ENCODE data around the gene SYN1.
"Not testable (repeated sequence)": the region's sequence is repeated elsewhere in the genome, so short reads cannot be mapped to it uniquely, and the experiment has no call there.

Gene SYN1

DNA sequence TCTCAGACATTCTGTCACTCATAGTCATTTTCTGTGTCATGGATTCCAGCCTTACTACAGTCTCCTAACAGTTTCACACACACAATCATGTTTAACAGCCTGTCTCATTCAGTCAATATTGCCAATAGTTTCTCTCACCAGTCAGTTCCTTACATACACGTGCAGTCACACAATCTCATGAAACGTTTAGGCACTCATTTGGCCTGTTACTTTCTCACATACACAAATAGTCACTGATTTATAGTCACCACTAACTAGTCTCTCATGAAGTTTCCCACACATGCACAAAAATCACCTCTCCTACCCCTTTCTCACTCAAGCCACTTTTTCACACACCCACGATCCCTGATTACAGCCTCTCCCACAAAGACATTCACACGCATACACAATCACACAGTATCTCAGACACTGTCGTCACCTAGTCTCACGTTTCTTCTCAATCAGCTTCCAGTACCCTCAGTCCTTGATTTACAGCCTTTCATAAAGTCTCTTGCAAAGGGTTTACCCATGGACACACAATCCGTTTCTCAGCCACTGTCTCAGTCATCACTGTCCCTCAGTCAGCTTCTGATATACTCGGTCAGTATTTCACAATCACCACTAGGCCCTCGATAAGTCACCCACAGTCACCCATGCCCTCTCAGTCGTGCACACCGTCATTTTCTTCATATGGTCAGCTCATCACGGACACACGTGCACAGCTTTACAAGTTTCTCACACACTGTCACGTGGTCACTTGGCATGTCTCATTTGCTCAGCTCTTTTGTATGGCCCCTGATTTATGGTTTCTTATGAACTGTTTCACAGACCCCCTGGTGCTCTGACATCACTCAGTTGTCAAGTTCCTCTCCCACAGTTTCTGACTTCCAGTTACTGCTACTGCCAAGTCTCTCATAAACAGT, 14.3 kb upstream of the SYN1 start:
- DNase-seq (ENCODE audit: low read depth): no peak

DNA sequence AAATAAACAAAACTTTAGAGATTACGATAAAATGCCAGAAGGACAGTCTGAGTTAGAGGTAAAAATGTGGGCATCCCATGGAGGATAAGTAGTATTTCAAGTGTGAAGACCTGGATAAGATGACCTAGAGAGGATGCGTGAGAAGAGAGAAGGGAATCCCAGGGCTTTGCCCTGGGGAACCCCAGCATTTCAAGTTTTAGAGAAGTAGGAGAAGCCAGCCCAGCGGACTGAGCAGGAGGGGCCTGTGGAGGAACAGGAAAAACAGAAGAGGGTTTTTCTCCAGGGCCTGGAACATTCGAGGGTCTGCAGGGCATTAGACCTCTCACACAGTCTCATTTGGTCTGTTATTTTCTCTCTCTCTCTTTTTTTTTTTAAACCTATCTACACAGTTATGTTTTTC, 13.0 kb upstream of the SYN1 start:
- no peak for DNase-seq (ENCODE audit: low read depth)

GRCh38 chrX:47631676-47632075, 12.0 kb upstream of the SYN1 start:
- no peak for DNase-seq (ENCODE audit: low read depth)

DNA sequence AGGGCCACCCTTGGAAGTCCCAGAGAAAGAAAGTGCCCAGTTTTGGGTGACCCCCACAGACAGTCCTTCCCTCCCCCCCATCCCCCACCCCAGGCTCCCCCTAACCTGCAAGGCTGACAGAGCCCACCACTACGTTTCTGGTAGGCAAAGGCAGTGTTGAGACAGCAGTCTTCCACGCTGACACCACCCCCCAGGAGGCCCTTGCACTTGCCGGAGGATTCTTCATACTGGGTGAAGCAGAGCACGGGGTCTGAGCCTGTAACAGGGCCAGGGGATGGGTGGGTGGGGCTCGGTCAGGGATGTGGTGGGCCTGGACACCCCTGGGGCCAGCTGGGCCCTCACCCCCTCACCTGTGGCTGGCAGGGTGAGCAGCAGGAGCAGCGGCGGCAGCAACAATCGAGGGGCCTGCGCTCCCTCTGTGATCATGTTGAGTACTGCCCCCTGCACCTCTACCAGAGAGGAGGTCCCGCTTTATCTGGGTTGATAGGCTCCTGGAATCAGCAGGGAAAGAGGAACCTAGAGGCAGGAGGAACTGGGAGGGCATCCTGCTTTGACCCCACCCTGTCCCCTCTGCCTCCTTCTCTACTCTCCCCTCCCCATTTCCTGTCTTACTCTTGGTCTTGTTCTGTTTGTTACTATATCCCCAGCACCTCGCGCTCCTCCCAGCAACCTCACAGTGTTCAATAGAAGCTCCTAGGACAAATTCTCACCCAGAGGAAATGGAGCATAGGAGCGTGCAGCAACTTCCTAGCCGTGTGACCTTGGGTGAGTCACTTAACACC, 10.0 kb upstream of the SYN1 start, which contains the start of gene CFP:
Gene CFP, minus strand, starts transcription at position 512 of the 782 bp plus-strand sequence. Its CDS starts 86 bp downstream, at position 426.
- DNase-seq (ENCODE audit: low read depth): no peak

DNA sequence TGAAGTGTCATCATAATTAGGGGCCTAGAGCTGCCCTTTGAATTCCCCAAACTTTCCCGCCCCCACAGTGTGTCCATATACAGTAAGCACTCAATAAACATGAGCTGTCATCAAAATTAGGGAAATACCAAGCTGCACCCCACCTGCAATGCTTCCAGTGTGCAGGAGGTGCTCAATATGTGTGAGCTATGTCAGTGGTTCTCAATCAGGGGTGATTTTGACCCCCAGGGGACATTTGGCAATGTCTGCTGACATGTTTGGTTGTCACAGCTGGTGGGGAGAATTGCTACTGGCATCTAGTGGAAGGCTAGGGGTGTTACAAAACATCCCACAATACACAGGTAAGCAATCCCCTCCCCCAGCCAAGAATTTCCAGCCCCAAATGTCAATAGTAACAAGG, 9.3 kb upstream of the SYN1 start:
- no peak for DNase-seq (ENCODE audit: low read depth)

- no peak for DNase-seq (ENCODE audit: low read depth)
Measured at GRCh38 chrX:47625365-47625764, 5.7 kb upstream of the SYN1 start.

- DNase-seq (ENCODE audit: low read depth): no peak
Measured at GRCh38 chrX:47623540-47624027, 3.9 kb upstream of the SYN1 start.

GRCh38 chrX:47621851-47622250, 2.2 kb upstream of the SYN1 start:
- no peak for DNase-seq (ENCODE audit: low read depth)

DNA sequence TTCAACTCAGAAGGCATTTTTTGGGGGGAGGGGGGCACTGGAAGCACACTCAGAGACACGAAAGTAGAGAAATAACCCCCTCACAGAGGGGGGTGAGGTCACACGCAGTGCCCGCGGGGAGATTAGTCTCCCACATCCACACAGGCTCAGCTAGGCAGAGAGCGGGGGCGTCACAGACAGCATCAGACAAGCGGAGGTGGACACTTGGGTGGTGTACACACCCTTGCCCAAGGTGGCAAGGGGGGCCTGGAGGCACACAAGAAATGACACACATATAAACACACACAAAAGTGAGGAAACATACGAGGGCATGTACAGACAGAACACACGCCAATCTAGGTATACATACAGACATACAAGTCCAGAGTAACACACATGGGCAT, 637 bp upstream of the SYN1 start:
- no peak for DNase-seq (ENCODE audit: low read depth)

GRCh38 chrX:47618923-47619485, 653 bp downstream of the SYN1 start:
- no peak for DNase-seq (ENCODE audit: low read depth)

DNA sequence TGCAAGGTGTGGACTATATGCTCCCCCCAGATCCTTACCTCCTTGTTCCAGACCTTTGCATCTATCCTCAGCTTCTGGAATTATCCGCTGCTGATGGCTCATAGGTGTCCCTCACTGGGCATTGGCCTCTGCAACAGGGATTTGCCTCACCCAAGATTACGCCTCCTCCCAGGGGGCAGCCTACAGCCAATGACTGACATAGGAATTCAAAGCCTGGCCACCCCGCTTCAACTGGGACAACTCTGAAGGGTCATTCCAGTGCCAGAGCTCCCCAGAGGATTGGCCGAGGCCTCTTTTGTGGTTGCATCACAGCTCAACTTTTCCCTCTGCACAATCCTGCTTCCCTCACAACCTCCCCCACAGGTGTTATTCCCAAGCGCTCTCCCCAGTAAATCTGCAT, 5.0 kb downstream of the SYN1 start:
- no peak for DNase-seq (ENCODE audit: low read depth)

- DNase-seq (ENCODE audit: low read depth): no peak
Measured at GRCh38 chrX:47613082-47613481, 6.6 kb downstream of the SYN1 start.

DNA sequence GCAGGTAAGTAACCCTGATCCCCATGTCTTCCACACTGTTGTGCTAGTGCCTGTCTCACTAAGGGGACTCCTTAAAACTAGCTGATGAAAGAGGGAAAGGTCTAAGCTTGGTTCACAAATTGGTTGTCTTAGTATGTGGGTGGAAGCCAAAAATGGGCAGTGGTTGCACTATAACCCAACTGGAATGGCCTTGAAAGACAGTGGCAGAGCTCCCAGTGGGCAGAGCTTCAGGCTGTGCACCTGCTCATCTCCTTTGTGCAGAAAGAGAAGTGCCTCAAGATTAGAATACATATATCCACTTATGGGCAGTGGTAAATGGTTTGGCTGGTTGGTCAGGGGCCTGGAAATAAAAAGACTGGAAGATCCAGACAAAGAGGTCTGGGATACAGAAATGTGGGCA, 7.2 kb downstream of the SYN1 start:
- no peak for DNase-seq (ENCODE audit: low read depth)

GRCh38 chrX:47611926-47612325, 7.7 kb downstream of the SYN1 start:
- DNase-seq (ENCODE audit: low read depth): no peak

DNA sequence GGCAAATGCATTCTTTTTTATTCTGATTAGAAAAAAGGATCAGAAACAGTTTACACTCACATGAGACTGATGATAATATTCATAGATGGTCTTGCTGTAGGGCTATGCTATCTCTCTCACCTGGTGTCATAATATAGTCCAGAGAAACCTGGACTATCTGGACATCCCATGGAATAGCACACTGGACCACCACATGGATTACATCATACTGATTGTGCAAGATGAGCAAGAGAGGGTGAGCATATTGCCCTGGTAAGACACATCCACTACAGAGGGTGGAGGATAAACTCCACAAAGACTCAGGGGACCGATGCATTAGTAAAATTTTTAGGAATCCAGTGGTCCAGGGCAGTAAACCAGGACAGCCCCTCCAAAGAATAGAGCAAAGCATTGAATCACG, 8.2 kb downstream of the SYN1 start:
- DNase-seq (ENCODE audit: low read depth): no peak

DNA sequence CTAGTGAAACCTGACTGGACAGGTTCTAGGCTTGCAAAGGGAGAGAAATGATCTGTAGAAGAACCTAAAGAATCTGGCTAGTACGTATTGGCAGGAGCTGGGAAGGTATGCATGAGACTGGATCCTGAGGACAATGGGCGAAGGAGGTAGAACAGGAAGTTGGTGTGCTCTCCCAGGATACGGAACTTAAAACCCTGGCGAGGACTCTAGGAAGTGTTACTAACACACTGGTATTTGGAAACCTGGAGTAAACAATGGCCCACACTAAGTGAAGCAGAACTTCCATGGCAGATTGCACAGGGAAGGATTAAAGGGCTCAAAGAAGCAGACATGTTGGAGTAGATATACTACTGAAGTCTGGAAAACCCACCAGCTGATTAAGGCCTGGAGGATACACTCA, 9.1 kb downstream of the SYN1 start:
- DNase-seq (ENCODE audit: low read depth): no peak

DNA sequence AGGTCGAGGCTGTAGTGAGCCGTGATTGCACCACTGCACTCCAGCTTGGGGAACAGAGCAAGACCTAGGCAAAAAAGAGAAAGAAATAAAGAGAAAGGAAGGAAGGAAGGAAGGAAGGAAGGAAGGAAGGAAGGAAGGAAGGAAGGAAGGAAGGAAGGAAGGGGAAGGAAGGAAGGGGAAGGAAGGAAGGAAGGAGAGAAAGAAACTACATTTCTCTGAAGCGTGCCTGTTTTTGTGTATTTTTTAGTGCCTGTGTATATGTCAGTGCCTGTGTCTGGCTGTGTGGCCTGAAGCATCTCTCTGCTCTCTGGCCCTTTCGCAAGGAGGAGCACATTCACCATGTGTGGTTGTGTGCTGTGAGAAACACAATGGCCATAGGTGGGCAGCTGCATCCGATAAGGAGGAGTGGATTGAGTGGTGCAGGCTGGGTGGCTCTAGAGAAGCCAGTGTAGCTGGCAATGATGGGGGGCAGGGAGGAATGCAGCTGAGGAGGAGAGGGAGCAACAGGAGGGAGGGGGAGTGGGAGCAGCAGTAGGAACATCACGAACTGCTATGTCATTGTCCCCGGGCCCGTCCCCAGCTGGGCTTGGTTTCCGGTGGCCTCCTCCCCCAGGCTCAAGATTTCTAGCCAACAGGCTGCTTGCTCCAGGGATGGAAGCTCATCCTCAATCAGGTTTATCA, 11.4 kb downstream of the SYN1 start:
- no peak for DNase-seq (ENCODE audit: low read depth)

DNA sequence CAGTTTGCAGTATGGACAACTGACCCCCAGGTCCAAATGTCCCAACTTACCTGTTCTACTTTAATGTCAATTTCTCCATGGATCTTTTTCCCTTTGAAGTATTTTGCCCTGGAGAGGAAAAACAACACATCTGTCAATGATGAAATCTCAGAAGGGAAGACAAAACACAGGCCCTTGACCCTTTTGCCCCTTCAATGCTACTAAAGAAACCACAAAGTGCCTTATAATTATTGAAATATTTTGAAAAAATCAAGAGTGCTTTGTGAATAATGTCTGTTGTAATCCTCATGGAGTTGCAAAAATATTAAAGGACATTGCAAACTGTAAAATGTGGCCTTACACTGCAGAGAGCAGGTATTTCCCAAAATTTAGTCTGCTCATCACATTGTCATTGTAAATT, 12.6 kb downstream of the SYN1 start:
- no peak for DNase-seq (ENCODE audit: low read depth)

- no peak for DNase-seq (ENCODE audit: low read depth)
Measured at GRCh38 chrX:47605024-47605423, 14.6 kb downstream of the SYN1 start.

DNA sequence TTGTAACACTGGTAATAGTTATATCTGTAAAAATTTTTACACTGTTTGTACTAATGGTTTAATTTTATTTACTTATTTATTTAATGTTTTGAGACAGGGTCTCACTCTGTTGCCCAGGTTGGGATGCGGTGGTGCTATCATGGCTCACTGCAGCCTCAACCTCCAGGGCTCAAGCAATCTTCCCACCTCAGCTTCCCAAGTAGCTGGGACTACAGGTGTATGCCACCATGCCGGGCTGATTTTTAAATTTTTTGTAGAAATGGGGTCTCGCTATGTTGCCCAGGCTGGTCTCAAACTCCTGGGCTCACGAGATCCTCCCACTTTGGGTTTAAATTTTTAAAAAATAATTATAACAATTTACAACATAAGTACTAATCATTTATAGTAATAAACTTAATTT, 16.5 kb downstream of the SYN1 start:
- not testable (repeated sequence) for DNase-seq (ENCODE audit: low read depth)

GRCh38 chrX:47597222-47597621, 22.4 kb downstream of the SYN1 start:
- no peak for DNase-seq (ENCODE audit: low read depth)

DNA sequence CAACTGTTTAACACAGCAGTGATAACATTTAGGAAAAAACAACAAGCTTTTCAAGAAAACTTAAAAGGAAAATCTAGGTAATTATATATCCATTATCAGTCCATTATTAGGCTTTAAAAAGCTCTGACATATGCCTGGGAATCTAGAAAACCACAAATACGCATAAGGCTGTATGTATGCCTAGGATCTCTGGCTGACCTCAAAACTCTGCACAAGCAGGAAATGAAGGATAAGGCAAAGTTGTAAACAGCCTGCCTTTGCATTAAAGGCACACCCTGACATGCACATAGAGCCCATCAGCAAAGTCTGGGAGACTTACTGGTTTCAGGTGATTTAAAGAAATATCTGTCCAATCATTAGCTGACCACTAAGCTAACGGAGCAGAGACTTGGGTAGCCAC, 23.4 kb downstream of the SYN1 start:
- DNase-seq (ENCODE audit: low read depth): no peak

All from activated T-cell treated with anti-CD3 and anti-CD28 coated beads for 1 hour (primary cell).